ENCODE measurements around the gene WDR1.

DNA sequence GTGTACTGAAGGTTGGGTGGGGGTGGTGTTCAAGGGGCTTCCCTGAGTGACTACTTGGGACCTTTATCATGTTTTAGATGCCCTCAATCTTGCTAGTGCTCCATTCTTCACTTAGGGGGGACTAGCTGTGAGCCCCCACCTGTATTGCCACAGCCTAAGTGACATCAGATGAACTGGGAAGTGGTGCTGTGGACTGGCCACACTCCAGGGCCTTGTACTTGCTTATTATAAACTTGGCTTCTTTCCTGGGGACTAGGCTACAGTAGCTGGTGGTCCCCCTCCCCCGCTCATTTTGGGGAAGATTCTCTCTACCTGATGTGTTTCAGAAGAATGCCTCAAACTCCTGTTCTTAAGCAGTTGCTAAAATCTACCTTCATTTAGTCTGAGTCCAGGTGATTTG lies 46.7 kb upstream of the WDR1 start:
- TF ChIP-seq, protein P1, sequence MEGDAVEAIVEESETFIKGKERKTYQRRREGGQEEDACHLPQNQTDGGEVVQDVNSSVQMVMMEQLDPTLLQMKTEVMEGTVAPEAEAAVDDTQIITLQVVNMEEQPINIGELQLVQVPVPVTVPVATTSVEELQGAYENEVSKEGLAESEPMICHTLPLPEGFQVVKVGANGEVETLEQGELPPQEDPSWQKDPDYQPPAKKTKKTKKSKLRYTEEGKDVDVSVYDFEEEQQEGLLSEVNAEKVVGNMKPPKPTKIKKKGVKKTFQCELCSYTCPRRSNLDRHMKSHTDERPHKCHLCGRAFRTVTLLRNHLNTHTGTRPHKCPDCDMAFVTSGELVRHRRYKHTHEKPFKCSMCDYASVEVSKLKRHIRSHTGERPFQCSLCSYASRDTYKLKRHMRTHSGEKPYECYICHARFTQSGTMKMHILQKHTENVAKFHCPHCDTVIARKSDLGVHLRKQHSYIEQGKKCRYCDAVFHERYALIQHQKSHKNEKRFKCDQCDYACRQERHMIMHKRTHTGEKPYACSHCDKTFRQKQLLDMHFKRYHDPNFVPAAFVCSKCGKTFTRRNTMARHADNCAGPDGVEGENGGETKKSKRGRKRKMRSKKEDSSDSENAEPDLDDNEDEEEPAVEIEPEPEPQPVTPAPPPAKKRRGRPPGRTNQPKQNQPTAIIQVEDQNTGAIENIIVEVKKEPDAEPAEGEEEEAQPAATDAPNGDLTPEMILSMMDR (IDR thresholded peaks at IDR 0.05): no peak
- TF ChIP-seq POLR2A (IDR thresholded peaks at IDR 0.05) (no peak), EP300 (IDR thresholded peaks at IDR 0.05) (no peak)

All from upper lobe of left lung (tissue), 4 donors.